Heart right ventricle (tissue), 16 donors: ENCODE data around the gene PHOSPHO1. TPM values are rescaled to one million over a fixed set of nuclear protein-coding genes. Genes with fewer than 3 reads are reported as not detected.
A peak's percentile ranks its signal among the peaks of the same experiment; 100 is the strongest.

ENCODE experiments used
- ATAC-seq, 8 donors: fragments of 200-7000 bp; cut with Tn5 transposase; one replicate each; pipeline ENCODE4 v1.9.1; 2020; ENCODE audit warnings: mild to moderate bottlenecking in 8 of 8, moderate library complexity in 8 of 8, moderate number of reproducible peaks in 1 of 8
- DNase-seq, 2 donors: peaks; one replicate each; pipeline ENCODE4 v3.0.0-alpha.2; 2020
- H3K27ac ChIP-seq, 10 donors: fragments of 200-600 bp; sonication (generic) in 2 of 10; one replicate each; pipeline versions ENCODE4 v1.5.0 to v1.8.0; 2020 to 2022; ENCODE audit warnings: mild to moderate bottlenecking in 3 of 10
- H3K27me3 ChIP-seq, 7 donors: fragments of 200-600 bp; one replicate each; pipeline ENCODE4 v1.8.0; 2021 to 2022; ENCODE audit warnings: mild to moderate bottlenecking in 2 of 7
- H3K36me3 ChIP-seq, 9 donors: fragments of 200-600 bp; sonication (generic) in 1 of 9; one replicate each; pipeline versions ENCODE4 v1.5.0 to v1.8.0; 2020 to 2022; ENCODE audit warnings: mild to moderate bottlenecking in 2 of 9
- H3K4me1 ChIP-seq, 9 donors: fragments of 200-600 bp; sonication (generic) in 1 of 9; one replicate each; pipeline versions ENCODE4 v1.5.0 to v1.8.0; 2020 to 2022; ENCODE audit warnings: mild to moderate bottlenecking in 4 of 9
- H3K4me3 ChIP-seq, 10 donors: fragments of 200-600 bp; sonication (generic) in 2 of 10; one replicate each; pipeline versions ENCODE4 v1.5.0 to v1.8.0; 2020 to 2022; ENCODE audit warnings: mild to moderate bottlenecking in 7 of 10, moderate library complexity in 2 of 10
- H3K9me3 ChIP-seq, 11 donors: fragments of 200-600 bp in 10 of 11; sonication (generic) in 2 of 11; one replicate each; pipeline versions ENCODE4 v1.5.0 to v1.8.0; 2013 to 2022; ENCODE audit warnings: mild to moderate bottlenecking in 2 of 11, control low read depth in 1 of 11, moderate library complexity in 1 of 11
- WGBS, 2 donors: extraction: QIAGEN DNeasy Blood & Tissue Kit; methylation state at CpG; one replicate each; pipeline ENCODE4 v1.1.7; 2013; ENCODE audit warnings: inconsistent platforms in 1 of 2; 5-methylcytosine and 5-hydroxymethylcytosine counted together
- intact Hi-C, 10 donors: fragments of 100-400 bp; cut with DNase I; formaldehyde crosslinking; loops; one replicate each; pipeline versions ENCODE4 v1.11.1 to v1.14.2; 2022
- polyA plus RNA-seq, 2 donors: library from polyadenylated mRNA; stranded (reverse); fragments of 200-250 nt; gene quantifications; one replicate each; pipeline ENCODE4 v1.2.3, GENCODE V29; 2013
- total RNA-seq, 10 donors: library from RNA; stranded (reverse); fragmentation: NEBNext Ultra II Directional in 3 of 10; extraction: Animal tissue kit (Norgen Biotek cat#: 25700) in 3 of 10; gene quantifications; one replicate each; pipeline versions ENCODE4 v1.2.1 to v1.2.4, GENCODE V29; 2021 to 2023
- TF ChIP-seq, protein P1 (sequence below), 9 donors: fragments of 200-600 bp; sonication (generic) in 2 of 9; IDR thresholded peaks; one replicate each; pipeline versions ENCODE4 v1.5.0 to v1.8.0; 2021 to 2022; ENCODE audit warnings: antibody characterized with exemption in 9 of 9, mild to moderate bottlenecking in 5 of 9, moderate library complexity in 1 of 9
- donor health status: Arrhythmogenic right ventricular cardiomyopathy.
- donor health status: ischemic (EF 13 %, LVEDD 7.1; RV severe dilation, severe dysfunction).
- donor health status: healthy with polysubstance abuse.
- donor health status: DM: no; HTN: yes; CAD: no.
- donor health status: DM: no; HTN: no; CAD: no.
- donor health status: ischemic (EF 25% LVEDD 6.9; RV normal size, moderate dysfunction).
- donor health status: ischemic (EF 25% LVEDD 5.7; RV mildly dilated, moderate dysfunction).
- donor health status: healthy.
- donor health status: DM: yes; HTN: yes; CAD: no.
- donor health status: Ischemic cardiomyopathy.
- donor health status: ischemic (EF 35%, LVEDD 5.7; RV mildly dilated, moderate dysfunction).
- donor health status: nonischemic (EF 11% LVEDD 7.7; RV severe dilation, severe dysfunction).
- donor health status: DM: yes; HTN: yes; CAD: no.
- donor health status: PGD.
- donor health status: ischemic (EF 29% LVEDD 5.4; RV normal size, mild dysfunction).
- donor health status: nonischemic (EF 23%, LVEDD 6.1; RV moderate dilation, normal function).

The PHOSPHO1 gene
- total and polyA plus RNA-seq, 12 donors = 0.14 to 1.9 (median 0.52) TPM

DNA sequence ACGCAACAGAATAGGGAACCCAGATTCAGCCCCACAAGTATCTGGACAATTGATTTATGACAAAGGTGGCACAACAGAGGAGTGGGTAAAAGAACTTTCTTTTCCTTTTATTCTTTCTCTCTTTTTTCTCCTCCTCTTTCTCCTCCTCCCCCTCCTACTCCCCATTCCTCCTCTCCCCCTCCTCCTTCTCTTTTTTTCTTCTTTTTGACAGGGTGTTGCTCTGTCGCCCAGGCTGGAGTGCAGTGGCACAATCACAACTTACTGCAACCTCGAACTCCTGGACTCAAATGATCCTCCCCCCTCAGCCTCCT, 36.3 kb downstream of the PHOSPHO1 start:
- TF ChIP-seq, protein P1, sequence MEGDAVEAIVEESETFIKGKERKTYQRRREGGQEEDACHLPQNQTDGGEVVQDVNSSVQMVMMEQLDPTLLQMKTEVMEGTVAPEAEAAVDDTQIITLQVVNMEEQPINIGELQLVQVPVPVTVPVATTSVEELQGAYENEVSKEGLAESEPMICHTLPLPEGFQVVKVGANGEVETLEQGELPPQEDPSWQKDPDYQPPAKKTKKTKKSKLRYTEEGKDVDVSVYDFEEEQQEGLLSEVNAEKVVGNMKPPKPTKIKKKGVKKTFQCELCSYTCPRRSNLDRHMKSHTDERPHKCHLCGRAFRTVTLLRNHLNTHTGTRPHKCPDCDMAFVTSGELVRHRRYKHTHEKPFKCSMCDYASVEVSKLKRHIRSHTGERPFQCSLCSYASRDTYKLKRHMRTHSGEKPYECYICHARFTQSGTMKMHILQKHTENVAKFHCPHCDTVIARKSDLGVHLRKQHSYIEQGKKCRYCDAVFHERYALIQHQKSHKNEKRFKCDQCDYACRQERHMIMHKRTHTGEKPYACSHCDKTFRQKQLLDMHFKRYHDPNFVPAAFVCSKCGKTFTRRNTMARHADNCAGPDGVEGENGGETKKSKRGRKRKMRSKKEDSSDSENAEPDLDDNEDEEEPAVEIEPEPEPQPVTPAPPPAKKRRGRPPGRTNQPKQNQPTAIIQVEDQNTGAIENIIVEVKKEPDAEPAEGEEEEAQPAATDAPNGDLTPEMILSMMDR (IDR thresholded peaks at IDR 0.05) = no peak
- no peak for DNase-seq
- H3K4me1 ChIP-seq = peaks cover 0 to 22% (median 10%) of the 10 kb centered on the region in 9 donors
- H3K9me3 ChIP-seq = no peaks in the 10 kb centered on the region
- 65 to 67% methylated on average over 3 of the region's 3 CpGs for WGBS, 2 donors
- intact Hi-C loops = loop anchor here in 4 of 10 donors (5.0 kb wide), 1 partner anchor 33 kb away; no protein-coding TSS in a partner anchor
- no peak overlapping the region for H3K4me3 ChIP-seq
- H3K36me3 ChIP-seq = no peaks in the 10 kb centered on the region
- H3K27me3 ChIP-seq = no peaks in the 10 kb centered on the region
- H3K27ac ChIP-seq = peak overlapping the region in 1 of 10 donors; percentile 27
- no peak for ATAC-seq

DNA sequence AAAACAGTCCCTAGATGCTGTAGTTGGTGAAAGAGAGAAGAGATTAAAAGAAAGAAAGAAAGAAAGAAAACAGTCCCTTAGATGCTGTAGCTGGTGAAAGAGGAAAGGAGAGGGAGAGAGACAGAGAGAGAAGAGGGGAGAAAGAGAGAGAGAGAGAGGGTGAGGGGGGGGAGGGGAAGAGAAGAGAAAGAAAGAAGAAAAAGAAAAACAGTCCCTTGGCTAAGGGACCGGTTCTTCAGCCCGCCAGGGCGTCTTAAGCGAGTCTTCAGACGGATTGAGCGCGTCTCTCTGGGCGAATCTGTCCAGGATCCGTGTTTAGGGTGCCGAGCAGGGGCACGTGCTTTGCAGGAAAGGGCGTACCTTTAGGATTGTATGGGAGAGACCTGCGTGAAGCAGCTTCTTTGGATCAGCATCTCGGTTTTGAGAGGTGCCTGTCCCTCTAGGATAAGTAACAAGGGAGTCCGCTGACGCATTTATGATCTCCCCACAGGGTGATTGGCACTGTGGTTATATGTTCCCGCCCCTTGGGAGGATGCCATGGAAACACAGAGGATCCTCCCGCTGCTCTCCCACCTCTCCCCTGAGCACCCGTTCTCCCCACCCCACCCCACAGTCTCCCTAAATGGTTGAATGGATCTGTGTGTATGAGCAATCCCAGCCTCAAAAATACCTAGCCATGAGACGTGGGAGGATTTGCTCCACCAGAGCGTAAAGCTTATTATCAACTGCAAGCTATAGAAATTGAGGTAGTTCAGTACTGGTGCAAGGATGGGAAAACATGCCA, 36.9 kb downstream of the PHOSPHO1 start:
- TF ChIP-seq, protein P1 (IDR thresholded peaks at IDR 0.05) = no peak
- DNase-seq (peak; percentile 20 to 52), ATAC-seq (no peak)
- Histone ChIP-seq H3K4me1 (peaks cover 0 to 22% (median 10%) of the 10 kb centered on the region in 9 donors), H3K36me3 (no peaks in the 10 kb centered on the region), H3K4me3 (peak overlapping the region; percentile 67 to 92 (median 74)), H3K27ac (peak overlapping the region in 8 of 10 donors; percentile 43 to 97 (median 90)), H3K9me3 (no peaks in the 10 kb centered on the region), H3K27me3 (no peaks in the 10 kb centered on the region)
- intact Hi-C loops = loop anchor here in 5 of 10 donors (2.0 to 5.0 kb wide), 2 partner anchors 33 to 34 kb away; no protein-coding TSS in a partner anchor
- WGBS, 2 donors = 4 to 10% methylated on average over 21 of the region's 21 CpGs

- DNase-seq = peak; percentile 90 to 92
- Histone ChIP-seq H3K4me3 (peak overlapping the region; percentile 67 to 92 (median 74)), H3K4me1 (peaks cover 0 to 22% (median 10%) of the 10 kb centered on the region in 9 donors), H3K9me3 (no peaks in the 10 kb centered on the region), H3K27ac (peak overlapping the region; percentile 87 to 97 (median 92)), H3K27me3 (no peaks in the 10 kb centered on the region), H3K36me3 (no peaks in the 10 kb centered on the region)
- TF ChIP-seq, protein P1 (IDR thresholded peaks at IDR 0.05) = peak in 5 of 9 donors; percentile 32 to 61 (median 60)
- WGBS, 2 donors = 0% methylated on average over 53 of the region's 53 CpGs
- peak; percentile 88 to 95 (median 94) for ATAC-seq
- intact Hi-C loops = loop anchor here in 5 of 10 donors (2.0 to 5.0 kb wide), 2 partner anchors 35 kb away; no protein-coding TSS in a partner anchor
These were observed 38.5 kb downstream of the PHOSPHO1 start for GRCh38 chr17:49191917-49192741.

- no peak for DNase-seq
- no peaks in the 10 kb centered on the region for H3K36me3 ChIP-seq
- intact Hi-C loops = loop anchor here in 4 of 10 donors (5.0 kb wide), 1 partner anchor 36 kb away; no protein-coding TSS in a partner anchor
- no peaks in the 10 kb centered on the region for H3K9me3 ChIP-seq
- H3K27ac ChIP-seq = peak overlapping the region; percentile 87 to 97 (median 92)
- TF ChIP-seq, protein P1 (IDR thresholded peaks at IDR 0.05) = no peak
- H3K4me1 ChIP-seq = peaks cover 0 to 22% (median 10%) of the 10 kb centered on the region in 9 donors
- peak overlapping the region; percentile 67 to 92 (median 74) for H3K4me3 ChIP-seq
- 7 to 8% methylated on average over 8 of the region's 8 CpGs for WGBS, 2 donors
- no peaks in the 10 kb centered on the region for H3K27me3 ChIP-seq
- no peak for ATAC-seq
These were observed 39.1 kb downstream of the PHOSPHO1 start for GRCh38 chr17:49191409-49191916.
